ENCODE data around the gene CC2D1A.

GRCh38 chr19:13946414-13946813, 40.4 kb downstream of the CC2D1A start:
- TF ChIP-seq EZH2phosphoT487 (IDR thresholded peaks at IDR 0.05; ENCODE audit: insufficient read depth, low read depth) (no peak), EZH2 (IDR thresholded peaks at IDR 0.05; ENCODE audit: insufficient read depth, poor library complexity, severe bottlenecking) (no peak)
